Uterus (tissue), 2 donors: ENCODE data around the gene OTOGL.

ENCODE experiments used
- CTCF ChIP-seq, 4 experiments: fragments of 200-600 bp in 2 of 4; fragments of 450-650 bp in 2 of 4; sonication (generic) in 2 of 4; IDR thresholded peaks; one replicate each; pipeline ENCODE4 v1.5.1; 2016 to 2019; ENCODE audit warnings: antibody characterized with exemption in 4 of 4, mild to moderate bottlenecking in 2 of 4, moderate library complexity in 1 of 4
- POLR2A ChIP-seq, 2 donors: fragments of 450-650 bp; IDR thresholded peaks; one replicate each; pipeline ENCODE4 v1.6.1; 2016; ENCODE audit warnings: antibody characterized with exemption in 2 of 2, mild to moderate bottlenecking in 1 of 2, moderate library complexity in 1 of 2

GRCh38 chr12:80068173-80068572 is 31.2 kb upstream of the OTOGL start:
- TF ChIP-seq CTCF (IDR thresholded peaks at IDR 0.05) (no peak), POLR2A (IDR thresholded peaks at IDR 0.05) (no peak)
